ENCODE data around the gene MAMDC2. TPM values are rescaled to one million over a fixed set of nuclear protein-coding genes. Genes with fewer than 3 reads are reported as not detected.
"Not testable (repeated sequence)": the region's sequence is repeated elsewhere in the genome, so short reads cannot be mapped to it uniquely, and the experiment has no call there.

MAMDC2 gene
- total and polyA plus RNA-seq, 9 donors = 24.6 to 96.6 (median 69.5) TPM

DNA sequence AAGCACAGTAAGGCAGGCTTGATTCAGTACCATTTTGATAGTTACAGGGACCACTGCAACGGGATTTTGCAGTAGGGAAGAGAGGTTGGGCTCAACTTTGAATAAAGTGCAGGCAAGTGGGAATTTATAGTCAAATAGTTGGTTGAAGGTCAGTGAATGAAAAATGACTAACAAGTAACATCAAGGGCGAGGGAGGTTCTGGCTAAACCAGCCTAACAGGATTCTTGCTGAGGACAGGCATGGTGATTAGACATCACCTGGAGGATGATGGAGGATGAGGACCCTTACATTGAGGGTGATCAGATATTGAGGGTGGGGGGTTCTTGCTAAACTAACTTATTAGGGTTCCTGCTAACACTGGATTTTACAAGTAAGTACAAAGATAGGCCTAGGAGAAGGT is 149.1 kb downstream of the MAMDC2 start:
- no peaks in the 10 kb centered on the region for H3K9me3 ChIP-seq
- DNase-seq = no peak
- WGBS, 3 donors = 82 to 84% (median 83%) methylated on average over 2 of the region's 2 CpGs
- no peak overlapping the region for H3K4me3 ChIP-seq
- no peaks in the 10 kb centered on the region for H3K36me3 ChIP-seq
- no peaks in the 10 kb centered on the region for H3K27me3 ChIP-seq
- no peak overlapping the region for H3K27ac ChIP-seq
- intact Hi-C loops (cut with DNase I) = no loop called here
- no peak for TF ChIP-seq POLR2A (IDR thresholded peaks at IDR 0.05)
- TF ChIP-seq, protein P1, sequence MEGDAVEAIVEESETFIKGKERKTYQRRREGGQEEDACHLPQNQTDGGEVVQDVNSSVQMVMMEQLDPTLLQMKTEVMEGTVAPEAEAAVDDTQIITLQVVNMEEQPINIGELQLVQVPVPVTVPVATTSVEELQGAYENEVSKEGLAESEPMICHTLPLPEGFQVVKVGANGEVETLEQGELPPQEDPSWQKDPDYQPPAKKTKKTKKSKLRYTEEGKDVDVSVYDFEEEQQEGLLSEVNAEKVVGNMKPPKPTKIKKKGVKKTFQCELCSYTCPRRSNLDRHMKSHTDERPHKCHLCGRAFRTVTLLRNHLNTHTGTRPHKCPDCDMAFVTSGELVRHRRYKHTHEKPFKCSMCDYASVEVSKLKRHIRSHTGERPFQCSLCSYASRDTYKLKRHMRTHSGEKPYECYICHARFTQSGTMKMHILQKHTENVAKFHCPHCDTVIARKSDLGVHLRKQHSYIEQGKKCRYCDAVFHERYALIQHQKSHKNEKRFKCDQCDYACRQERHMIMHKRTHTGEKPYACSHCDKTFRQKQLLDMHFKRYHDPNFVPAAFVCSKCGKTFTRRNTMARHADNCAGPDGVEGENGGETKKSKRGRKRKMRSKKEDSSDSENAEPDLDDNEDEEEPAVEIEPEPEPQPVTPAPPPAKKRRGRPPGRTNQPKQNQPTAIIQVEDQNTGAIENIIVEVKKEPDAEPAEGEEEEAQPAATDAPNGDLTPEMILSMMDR (IDR thresholded peaks at IDR 0.05) = no peak
- no peak for TF ChIP-seq EP300 (IDR thresholded peaks at IDR 0.05)
- H3K4me1 ChIP-seq (ENCODE audit: insufficient read depth) = no peaks in the 10 kb centered on the region

DNA sequence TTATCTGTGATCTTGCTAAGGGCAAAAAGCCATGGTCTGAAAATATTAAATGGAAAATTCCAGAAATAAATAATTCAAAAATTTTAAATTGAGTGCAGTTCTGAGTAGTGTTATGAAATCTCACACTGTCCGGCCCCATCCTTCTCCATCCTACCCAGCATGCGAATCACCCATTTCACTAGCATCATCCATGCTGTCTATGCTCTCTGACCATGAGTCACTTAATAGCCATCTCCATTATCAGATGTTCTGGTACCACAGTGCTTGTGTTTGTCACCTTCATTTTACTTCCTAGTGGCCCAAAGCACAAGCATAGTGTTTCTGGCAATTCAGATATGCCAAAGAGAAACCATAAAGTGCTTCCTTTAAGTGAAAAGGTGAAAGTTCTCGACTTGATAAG is 151.8 kb downstream of the MAMDC2 start:
- H3K27me3 ChIP-seq = no peaks in the 10 kb centered on the region
- 84 to 98% (median 95%) methylated on average over 3 of the region's 3 CpGs for WGBS, 3 donors
- intact Hi-C loops (cut with DNase I) = no loop called here

DNA sequence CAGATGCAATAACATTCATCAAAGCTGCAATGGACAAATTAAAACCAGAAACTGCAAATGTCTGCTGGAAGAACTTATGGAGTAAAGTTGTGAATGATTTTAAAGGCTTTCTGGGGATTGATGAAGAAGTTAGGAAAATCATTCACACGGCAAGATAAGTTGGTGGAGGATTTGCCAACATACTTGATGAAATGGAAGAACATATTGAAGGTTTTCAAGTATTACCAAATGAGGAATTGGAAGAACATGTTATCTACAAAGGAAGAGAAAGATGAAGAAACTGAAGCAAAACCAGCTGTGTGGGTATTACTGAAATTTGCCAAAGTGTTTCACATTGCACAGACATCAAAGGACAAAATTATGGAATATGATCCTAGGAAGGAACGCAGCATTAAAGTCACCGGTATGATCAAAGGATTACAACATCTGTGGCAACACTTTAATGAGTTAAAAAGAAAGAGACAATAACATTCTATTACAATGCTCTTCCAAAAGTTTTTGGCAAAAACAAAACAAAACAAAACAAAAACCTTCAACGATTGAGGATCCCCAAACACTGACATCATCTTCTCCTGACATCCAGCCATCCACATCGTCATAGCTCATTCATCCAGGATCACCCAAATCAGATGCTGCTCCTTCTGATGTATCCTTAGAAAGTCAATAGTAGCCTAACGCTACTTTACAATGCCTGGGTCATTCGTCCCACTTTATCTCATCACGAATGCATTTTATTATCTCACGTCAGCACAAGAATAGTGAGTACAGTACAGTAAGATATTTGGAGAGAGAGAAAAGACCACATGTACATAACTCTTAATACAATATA is 153.8 kb downstream of the MAMDC2 start:
- no peaks in the 10 kb centered on the region for H3K27me3 ChIP-seq
- DNase-seq = no peak
- TF ChIP-seq, protein P1 (IDR thresholded peaks at IDR 0.05) = no peak
- TF ChIP-seq EP300 (IDR thresholded peaks at IDR 0.05) (no peak), POLR2A (IDR thresholded peaks at IDR 0.05) (no peak)
- intact Hi-C loops (cut with DNase I) = no loop called here
- WGBS, 3 donors = 56 to 70% (median 63%) methylated on average over 9 of the region's 9 CpGs
- no peaks in the 10 kb centered on the region for H3K9me3 ChIP-seq
- no peaks in the 10 kb centered on the region for H3K36me3 ChIP-seq
- H3K27ac ChIP-seq = no peak overlapping the region
- no peak overlapping the region for H3K4me3 ChIP-seq
- no peaks in the 10 kb centered on the region for H3K4me1 ChIP-seq (ENCODE audit: insufficient read depth)

More for the DNA sequence above, 151.8 kb downstream of the MAMDC2 start:
- H3K27ac ChIP-seq = no peak overlapping the region
- no peak overlapping the region for H3K4me3 ChIP-seq
- no peak for TF ChIP-seq POLR2A (IDR thresholded peaks at IDR 0.05)
- TF ChIP-seq EP300 (IDR thresholded peaks at IDR 0.05) = no peak
- TF ChIP-seq, protein P1 (IDR thresholded peaks at IDR 0.05) = no peak
- no peaks in the 10 kb centered on the region for H3K4me1 ChIP-seq (ENCODE audit: insufficient read depth)
- no peaks in the 10 kb centered on the region for H3K36me3 ChIP-seq
- no peaks in the 10 kb centered on the region for H3K9me3 ChIP-seq
- DNase-seq = no peak

DNA sequence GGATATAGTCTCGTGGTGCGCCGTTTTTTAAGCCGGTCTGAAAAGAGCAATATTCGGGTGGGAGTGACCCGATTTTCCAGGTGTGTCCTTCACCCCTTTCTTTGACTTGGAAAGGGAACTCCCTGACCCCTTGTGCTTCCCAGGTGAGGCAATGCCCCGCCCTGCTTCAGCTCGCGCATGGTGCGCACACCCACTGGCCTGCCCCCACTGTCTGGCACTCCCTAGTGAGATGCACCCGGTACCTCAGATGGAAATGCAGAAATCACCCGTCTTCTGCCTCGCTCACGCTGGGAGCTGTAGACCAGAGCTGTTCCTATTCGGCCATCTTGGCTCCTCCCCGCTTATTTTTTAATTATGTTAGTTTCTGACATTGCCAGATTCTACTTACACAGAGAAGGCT is 161.1 kb downstream of the MAMDC2 start:
- intact Hi-C loops (cut with DNase I); H3K4me3 ChIP-seq; H3K9me3 ChIP-seq; H3K27me3 ChIP-seq; DNase-seq; H3K4me1 ChIP-seq (ENCODE audit: insufficient read depth); H3K36me3 ChIP-seq; H3K27ac ChIP-seq: not testable (repeated sequence)
- 91 to 95% (median 92%) methylated on average over 16 of the region's 16 CpGs for WGBS, 3 donors

DNA sequence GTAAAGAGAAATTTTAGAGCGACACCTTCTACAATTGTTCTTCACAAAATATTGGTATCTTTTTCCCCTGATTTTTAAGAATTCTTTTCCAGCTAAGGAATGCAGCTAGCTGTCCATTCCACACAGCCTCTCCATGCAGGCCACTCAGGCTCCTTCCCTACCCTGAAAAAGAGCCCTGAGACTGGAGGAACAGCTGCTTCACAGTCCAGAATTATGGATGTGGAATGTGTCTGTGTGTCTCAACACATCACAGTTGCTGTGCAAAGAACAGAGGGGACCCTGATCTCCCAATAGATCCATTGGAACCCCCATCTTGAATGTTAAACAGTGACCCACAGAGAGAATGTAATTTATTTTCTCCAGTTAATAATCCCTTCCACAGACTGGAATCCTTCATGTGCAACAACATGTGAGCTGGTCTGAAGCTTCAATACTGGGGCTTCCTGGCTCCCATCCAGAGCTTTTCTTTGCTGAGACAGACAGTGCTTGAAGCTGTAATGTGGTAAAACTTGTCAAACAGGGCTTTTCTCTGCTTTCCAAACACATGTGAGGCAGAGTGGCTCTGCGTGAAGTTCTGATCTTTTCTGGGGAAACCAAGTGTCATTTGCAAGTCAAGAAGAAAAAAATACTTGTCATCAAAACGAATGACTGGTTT is 161.8 kb downstream of the MAMDC2 start:
- Histone ChIP-seq H3K36me3 (no peaks in the 10 kb centered on the region), H3K4me3 (no peak overlapping the region), H3K27ac (no peak overlapping the region), H3K27me3 (no peaks in the 10 kb centered on the region), H3K4me1 (ENCODE audit: insufficient read depth) (no peaks in the 10 kb centered on the region), H3K9me3 (no peaks in the 10 kb centered on the region)
- 64 to 65% (median 65%) methylated on average over 3 of the region's 3 CpGs for WGBS, 3 donors
- intact Hi-C loops (cut with DNase I) = no loop called here
- DNase-seq = no peak
- no peak for TF ChIP-seq POLR2A (IDR thresholded peaks at IDR 0.05)
- TF ChIP-seq, protein P1 (IDR thresholded peaks at IDR 0.05) = no peak
- TF ChIP-seq EP300 (IDR thresholded peaks at IDR 0.05) = no peak

Data from ovary (tissue), 9 donors.